ENCODE results near the gene ZNF90.

GRCh38 chr19:20102097-20102496, 24.3 kb downstream of the ZNF90 start:
- TF ChIP-seq, protein P1, sequence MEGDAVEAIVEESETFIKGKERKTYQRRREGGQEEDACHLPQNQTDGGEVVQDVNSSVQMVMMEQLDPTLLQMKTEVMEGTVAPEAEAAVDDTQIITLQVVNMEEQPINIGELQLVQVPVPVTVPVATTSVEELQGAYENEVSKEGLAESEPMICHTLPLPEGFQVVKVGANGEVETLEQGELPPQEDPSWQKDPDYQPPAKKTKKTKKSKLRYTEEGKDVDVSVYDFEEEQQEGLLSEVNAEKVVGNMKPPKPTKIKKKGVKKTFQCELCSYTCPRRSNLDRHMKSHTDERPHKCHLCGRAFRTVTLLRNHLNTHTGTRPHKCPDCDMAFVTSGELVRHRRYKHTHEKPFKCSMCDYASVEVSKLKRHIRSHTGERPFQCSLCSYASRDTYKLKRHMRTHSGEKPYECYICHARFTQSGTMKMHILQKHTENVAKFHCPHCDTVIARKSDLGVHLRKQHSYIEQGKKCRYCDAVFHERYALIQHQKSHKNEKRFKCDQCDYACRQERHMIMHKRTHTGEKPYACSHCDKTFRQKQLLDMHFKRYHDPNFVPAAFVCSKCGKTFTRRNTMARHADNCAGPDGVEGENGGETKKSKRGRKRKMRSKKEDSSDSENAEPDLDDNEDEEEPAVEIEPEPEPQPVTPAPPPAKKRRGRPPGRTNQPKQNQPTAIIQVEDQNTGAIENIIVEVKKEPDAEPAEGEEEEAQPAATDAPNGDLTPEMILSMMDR (IDR thresholded peaks at IDR 0.05): no peak
- TF ChIP-seq POLR2A (IDR thresholded peaks at IDR 0.05): no peak

Data from thyroid gland (tissue), 4 donors.